Sciatic nerve (tissue), 2 donors: ENCODE results near the gene GLIPR1L1. TPM values are rescaled to one million over a fixed set of nuclear protein-coding genes. Genes with fewer than 3 reads are reported as not detected.

ENCODE experiments used
- ATAC-seq: fragments of 200-7000 bp; cut with Tn5 transposase; one replicate; pipeline ENCODE4 v1.9.1; 2020; ENCODE audit warnings: mild to moderate bottlenecking, moderate library complexity
- DNase-seq: peaks from one replicate; pipeline ENCODE4 v3.0.0-alpha.2; 2020; ENCODE audit warnings: low spot score
- intact Hi-C: fragments of 100-400 bp; cut with DNase I; formaldehyde crosslinking; loops from one replicate; pipeline ENCODE4 v1.14.2; 2022
- total RNA-seq: library from RNA; stranded (reverse); fragmentation: NEBNext Ultra II Directional; extraction: Animal tissue kit (Norgen Biotek cat#: 25700); gene quantifications from one replicate; pipeline ENCODE4 v1.2.1, GENCODE V29; 2021
- donor health status: DM: no; HTN: no; CAD: no.
- donor health status: DM: no; HTN: no; CAD: no.

GLIPR1L1 gene
- not detected for total RNA-seq

GRCh38 chr12:75334384-75335030 is at the start of gene GLIPR1L1:
GLIPR1L1 (plus strand) TSS chr12:75334670; CDS start chr12:75334729, 59 bp downstream.
- DNase-seq: peak; percentile 93
- ATAC-seq: peak; percentile 90
- intact Hi-C loops: no loop called here

DNA sequence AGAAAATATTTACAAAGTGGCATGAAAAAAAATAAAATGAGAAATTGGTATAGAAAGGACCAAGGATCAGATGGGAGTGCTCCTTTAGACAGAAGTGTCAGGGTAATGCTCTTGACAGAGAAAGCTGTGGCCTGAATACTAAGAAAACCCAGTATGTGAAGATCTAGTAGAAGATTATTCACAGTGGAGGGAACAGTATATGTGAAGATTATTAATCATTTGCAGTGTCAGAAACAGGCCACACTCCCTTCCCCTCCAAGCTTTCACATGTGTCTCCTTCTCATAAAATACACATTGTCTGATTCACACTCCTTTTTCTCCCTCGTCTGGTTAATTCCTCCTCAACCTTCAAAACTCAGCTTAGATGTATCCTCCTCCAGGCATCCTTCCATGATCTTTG is 45.6 kb upstream of the GLIPR1L1 start:
- no peak for DNase-seq
- ATAC-seq: no peak
- intact Hi-C loops: no loop called here

DNA sequence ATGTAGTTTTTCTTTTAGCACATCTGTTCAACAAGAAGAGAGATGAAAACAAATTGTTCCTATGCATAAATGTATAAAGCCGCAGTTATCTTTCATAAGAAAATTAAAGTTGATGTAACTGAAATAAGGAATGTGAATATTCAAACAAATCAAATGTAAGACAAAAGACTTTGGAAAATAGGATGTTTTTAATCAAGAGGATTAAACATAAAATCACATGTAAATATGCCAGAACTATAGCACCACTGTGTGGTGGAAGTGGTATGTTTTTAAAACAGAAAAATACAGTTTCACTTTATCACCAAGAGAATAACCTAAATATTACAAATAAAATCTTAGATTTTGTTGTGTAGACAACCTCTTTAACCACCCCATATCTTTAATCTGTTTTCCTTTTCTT is 44.7 kb upstream of the GLIPR1L1 start:
- DNase-seq (no peak), ATAC-seq (no peak)
- intact Hi-C loops: no loop called here

DNA sequence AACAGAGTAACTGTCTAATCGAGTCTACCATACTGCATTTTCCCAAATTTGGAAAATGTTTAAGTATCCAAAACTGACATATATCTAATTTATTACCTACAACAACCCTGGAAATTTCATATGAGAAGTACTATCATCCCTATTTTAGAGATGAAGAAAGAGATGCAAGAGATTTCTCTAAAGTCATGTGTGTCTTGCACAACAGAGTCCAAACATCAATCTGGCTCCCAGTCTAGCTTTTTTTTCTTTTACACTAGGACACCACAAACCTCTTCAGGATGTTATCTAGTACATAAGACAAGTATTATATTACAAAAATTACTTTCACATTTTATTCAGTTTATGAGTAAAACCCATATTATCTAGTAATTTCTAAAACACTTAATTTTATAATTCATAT is 43.5 kb upstream of the GLIPR1L1 start:
- intact Hi-C loops: no loop called here
- ATAC-seq (no peak), DNase-seq (no peak)

- ATAC-seq (no peak), DNase-seq (no peak)
- intact Hi-C loops: no loop called here
Measured at GRCh38 chr12:75294336-75294735, 40.1 kb upstream of the GLIPR1L1 start.

DNA sequence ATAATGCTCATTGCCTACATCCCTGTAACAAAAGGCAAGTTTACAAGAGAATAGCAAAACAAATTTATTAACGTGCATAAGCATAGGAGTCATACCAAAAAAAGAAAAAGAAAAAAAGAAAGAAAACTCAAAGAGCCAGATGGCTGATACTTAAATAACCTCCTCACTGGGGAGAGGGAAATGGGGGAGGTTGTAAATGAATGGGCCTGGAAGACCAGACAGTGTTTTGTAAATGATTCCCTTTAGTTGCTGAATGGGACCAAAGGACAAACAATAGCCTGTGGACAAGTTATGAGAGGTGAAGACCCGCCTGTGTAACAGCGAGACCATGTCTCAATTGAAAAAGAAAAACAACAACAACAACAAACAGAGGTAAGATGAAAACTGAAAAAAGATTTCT is 39.7 kb upstream of the GLIPR1L1 start:
- intact Hi-C loops: no loop called here
- no peak for ATAC-seq
- DNase-seq: no peak

- ATAC-seq (no peak), DNase-seq (no peak)
- intact Hi-C loops: no loop called here
Measured at GRCh38 chr12:75302225-75302624, 32.2 kb upstream of the GLIPR1L1 start.

- no peak for ATAC-seq
- intact Hi-C loops: no loop called here
- DNase-seq: no peak
Measured at GRCh38 chr12:75302781-75303180, 31.7 kb upstream of the GLIPR1L1 start.

DNA sequence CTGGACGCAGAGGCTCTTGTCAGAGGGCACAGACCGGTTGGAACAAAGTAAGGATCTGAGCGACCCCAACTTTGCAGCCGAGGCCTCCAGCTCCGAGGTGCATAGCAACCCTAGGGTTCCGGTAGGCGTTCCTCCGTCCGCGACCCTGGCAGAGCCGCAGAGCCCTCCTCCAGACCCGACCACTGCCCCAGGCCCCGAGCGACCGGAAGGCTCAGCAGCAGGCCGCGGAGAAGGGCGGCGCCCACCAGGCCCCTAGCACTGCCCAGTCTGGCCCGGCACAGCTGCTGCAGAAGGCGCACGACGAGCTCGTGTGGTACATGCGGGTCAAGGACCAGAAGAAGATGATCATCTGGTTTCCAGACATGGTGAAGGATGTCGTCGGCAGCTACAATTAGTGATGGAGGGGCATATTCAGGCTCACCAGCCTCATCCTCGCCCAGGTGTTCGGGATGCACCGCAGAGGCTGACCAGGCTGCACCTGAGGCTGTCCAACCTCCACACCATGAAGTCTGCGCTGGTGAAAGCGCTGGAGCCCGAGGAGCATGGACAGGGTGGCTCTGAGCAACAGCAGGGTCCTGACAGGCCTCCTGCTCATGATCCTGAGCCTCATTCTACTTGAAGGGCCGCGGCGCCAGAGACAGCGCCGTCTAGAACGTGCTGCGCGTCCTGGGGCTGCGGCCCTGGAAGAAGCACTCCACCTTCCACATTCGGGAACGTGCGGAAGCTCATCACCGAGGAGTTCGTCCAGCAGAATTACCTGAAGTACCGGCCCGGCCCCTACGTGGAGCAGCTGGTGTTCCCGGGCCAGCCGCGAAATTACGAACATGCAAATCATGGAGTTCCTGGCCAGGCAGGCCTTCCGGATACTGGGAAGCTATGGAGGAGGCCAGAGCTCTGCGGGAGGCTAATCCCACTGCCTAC is 28.8 kb upstream of the GLIPR1L1 start:
- intact Hi-C loops: no loop called here
- ATAC-seq (peak; percentile 32), DNase-seq (no peak)

DNA sequence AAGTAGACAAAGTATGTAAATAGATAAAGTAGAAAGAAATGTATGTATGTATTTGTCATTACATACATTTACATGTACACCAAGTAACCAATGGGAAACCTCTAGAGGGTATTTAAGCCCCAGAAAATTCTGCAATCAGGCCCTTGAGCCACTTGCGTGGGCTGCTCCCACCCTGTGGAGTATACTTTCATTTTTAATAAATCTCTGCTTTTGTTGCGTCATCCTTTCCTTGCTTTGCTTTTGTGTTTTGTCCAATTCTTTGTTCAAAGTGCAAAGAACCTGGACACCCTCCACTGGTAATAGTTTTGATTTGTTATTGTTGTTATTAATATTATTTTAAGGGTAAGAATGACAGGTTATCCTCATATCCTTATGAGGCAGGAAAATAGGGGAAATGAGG is 26.2 kb upstream of the GLIPR1L1 start:
- no peak for ATAC-seq
- intact Hi-C loops: no loop called here
- DNase-seq: no peak

GRCh38 chr12:75311369-75311768 is 23.1 kb upstream of the GLIPR1L1 start:
- ATAC-seq (no peak), DNase-seq (no peak)
- intact Hi-C loops: no loop called here

DNA sequence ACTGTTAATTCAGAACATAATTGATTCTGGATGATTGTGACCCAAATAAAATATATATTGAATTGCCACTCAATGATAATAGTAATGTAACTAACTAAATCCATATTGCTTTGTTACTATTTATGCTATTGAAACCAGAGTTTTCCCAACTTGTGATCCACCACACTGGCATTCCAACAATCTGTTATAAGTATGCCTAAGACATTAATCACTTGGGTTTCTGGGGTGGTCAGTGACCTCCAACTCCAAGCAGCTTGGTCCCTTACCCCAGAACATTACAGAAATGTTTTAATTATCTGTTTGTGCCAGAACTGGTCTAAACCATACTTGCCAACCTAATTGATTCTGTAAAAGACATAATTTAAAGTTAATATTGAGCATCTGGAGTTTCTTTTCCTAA is 19.0 kb upstream of the GLIPR1L1 start:
- intact Hi-C loops: no loop called here
- DNase-seq: no peak
- no peak for ATAC-seq

DNA sequence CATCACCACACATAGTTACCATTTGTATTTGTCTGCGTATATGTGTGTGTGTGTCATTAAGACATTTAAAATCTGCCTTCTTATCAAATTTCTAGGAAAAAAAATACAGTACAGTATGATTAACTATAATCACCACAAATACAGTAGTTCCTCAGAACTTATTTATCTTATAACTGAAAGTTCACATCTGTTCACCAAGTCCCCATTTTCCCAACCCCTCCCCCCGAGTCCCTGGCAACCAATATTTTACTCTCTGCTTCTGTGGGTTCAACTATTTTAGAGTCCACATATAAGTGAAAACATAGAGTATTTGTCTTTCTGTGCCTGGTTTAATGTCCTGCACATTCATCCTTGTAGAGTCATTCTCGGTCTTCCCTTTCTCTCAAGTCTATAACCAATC is 16.7 kb upstream of the GLIPR1L1 start:
- ATAC-seq: no peak
- no peak for DNase-seq
- intact Hi-C loops: no loop called here

GRCh38 chr12:75322464-75322863 is 12.0 kb upstream of the GLIPR1L1 start:
- ATAC-seq (no peak), DNase-seq (no peak)
- intact Hi-C loops: no loop called here

- no peak for ATAC-seq
- no peak for DNase-seq
- intact Hi-C loops: no loop called here
Measured at GRCh38 chr12:75323663-75324062, 10.8 kb upstream of the GLIPR1L1 start.

DNA sequence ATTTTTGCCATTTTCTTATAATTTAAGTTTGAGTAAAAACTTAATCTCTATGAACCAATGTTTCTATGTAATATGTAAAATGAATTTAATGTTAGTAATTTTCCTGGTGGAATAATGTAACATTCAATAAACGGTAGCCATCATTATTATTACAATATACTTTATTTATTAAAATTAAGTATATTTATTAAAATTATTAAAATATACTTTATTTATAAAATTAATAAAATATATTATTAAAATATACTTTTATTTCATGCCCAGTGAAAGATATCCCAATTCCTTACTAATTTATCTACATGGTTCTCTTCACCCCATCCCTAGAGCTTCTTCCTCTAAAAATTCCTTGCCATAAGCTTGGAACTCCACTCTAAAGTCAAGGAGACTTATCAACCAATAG is 6.8 kb upstream of the GLIPR1L1 start:
- ATAC-seq (no peak), DNase-seq (no peak)
- intact Hi-C loops: no loop called here

GRCh38 chr12:75329918-75330826 is 4.3 kb upstream of the GLIPR1L1 start, which contains the start of gene CAPS2:
CAPS2 (minus strand) TSS chr12:75330324; CDS start chr12:75326498, 3,826 bp downstream.
- DNase-seq: peak; percentile 84
- intact Hi-C loops: no loop called here

GRCh38 chr12:75337905-75338304 is 3.4 kb downstream of the GLIPR1L1 start:
- intact Hi-C loops: no loop called here
- no peak for DNase-seq
- no peak for ATAC-seq

More at GRCh38 chr12:75329918-75330826, 4.3 kb upstream of the GLIPR1L1 start, which contains the start of gene CAPS2:
- peak; percentile 96 for ATAC-seq

DNA sequence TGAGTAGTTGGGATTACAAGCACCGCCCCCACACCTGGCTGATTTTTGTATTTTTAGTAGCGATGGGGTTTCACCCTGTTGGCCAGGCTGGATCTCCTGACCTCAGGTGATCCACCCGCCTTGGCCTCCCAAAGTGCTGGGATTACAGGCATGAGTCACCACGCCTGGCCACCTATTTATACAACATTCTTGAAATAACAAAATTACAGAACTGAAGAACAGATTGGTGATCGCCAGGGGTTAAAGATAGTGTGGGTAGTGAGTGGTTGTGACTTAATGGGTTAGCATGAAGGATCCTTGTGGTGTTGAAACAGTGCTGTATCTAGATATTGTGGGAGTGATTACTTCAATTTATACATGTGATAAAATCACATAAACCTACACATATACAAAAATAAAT is 7.4 kb downstream of the GLIPR1L1 start:
- ATAC-seq (no peak), DNase-seq (no peak)
- intact Hi-C loops: no loop called here
